Ascending aorta (tissue), 2 donors: Measurements from ENCODE around the gene SGK1. TPM values are rescaled to one million over a fixed set of nuclear protein-coding genes. Genes with fewer than 3 reads are reported as not detected.

Experiments used
- DNase-seq, 2 donors: peaks; one replicate each; pipeline ENCODE4 v3.0.0-alpha.2; 2019; ENCODE audit warnings: low spot score in 2 of 2
- H3K27ac ChIP-seq, 2 donors: fragments of 200-600 bp; sonication (generic); one replicate each; pipeline ENCODE4 v1.5.1; 2016 to 2017; ENCODE audit warnings: mild to moderate bottlenecking in 1 of 2
- H3K27me3 ChIP-seq: fragments of 200-600 bp; sonication (generic); one replicate; pipeline ENCODE4 v1.5.1; 2017
- H3K36me3 ChIP-seq, 2 donors: fragments of 200-600 bp; sonication (generic); one replicate each; pipeline ENCODE4 v1.5.1; 2016
- H3K4me1 ChIP-seq, 2 donors: fragments of 200-600 bp; sonication (generic); one replicate each; pipeline ENCODE4 v1.5.1; 2016 to 2017; ENCODE audit warnings: mild to moderate bottlenecking in 1 of 2
- H3K4me3 ChIP-seq, 2 donors: fragments of 200-600 bp; sonication (generic); one replicate each; pipeline ENCODE4 v1.5.1; 2016 to 2017; ENCODE audit warnings: mild to moderate bottlenecking in 1 of 2
- H3K9me3 ChIP-seq, 2 donors: fragments of 200-600 bp; sonication (generic); one replicate each; pipeline ENCODE4 v1.5.1; 2016
- intact Hi-C: fragments of 100-400 bp; cut with DNase I; formaldehyde crosslinking; loops from one replicate; pipeline ENCODE4 v1.15.1; 2023
- total RNA-seq: library from RNA; depleted of rRNA; stranded (reverse); fragments of >200 nt; gene quantifications from one replicate; pipeline ENCODE4 v1.1.0, GENCODE V29; 2016
- TF ChIP-seq, protein P1 (sequence below), 3 experiments: fragments of 200-600 bp in 2 of 3; fragments of 450-650 bp in 1 of 3; sonication (generic) in 2 of 3; IDR thresholded peaks; one replicate each; pipeline ENCODE4 v1.5.1; 2016 to 2019; ENCODE audit warnings: antibody characterized with exemption in 3 of 3, mild to moderate bottlenecking in 1 of 3, moderate library complexity in 1 of 3

SGK1 gene
- total RNA-seq, 1 donor from 2014 or later = 200 TPM

DNA sequence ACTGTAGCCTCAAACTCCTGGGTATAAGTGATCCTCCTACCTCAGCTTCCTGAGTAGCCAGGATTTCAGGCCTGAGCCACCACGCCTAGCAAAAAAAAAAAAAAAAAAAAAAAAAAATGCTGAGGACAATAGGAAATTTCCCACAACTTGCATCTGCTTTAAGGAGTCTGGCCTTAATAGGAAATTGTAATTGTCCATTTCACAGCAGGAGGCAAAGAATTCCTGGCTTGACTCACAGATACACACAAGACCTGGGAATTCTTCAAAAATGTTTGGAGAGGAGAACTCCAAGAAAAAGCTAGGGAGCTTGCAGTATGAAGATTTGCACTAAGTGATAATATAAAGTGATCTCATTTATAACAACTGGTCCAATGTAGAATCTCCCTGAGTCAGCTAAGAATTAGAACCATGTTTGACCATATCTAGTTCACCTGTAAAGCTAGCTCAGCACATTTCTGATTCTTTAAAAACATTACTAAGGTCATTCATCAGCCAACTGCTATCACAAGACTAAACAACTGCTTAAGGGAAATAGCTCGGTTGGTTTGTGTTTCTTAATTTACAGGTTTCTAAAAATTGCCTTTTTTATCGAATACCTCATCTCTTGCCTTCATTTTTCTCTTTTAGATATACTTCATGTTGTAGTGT is 185.3 kb downstream of the SGK1 start:
- intact Hi-C loops = no loop called here
- no peak for DNase-seq

DNA sequence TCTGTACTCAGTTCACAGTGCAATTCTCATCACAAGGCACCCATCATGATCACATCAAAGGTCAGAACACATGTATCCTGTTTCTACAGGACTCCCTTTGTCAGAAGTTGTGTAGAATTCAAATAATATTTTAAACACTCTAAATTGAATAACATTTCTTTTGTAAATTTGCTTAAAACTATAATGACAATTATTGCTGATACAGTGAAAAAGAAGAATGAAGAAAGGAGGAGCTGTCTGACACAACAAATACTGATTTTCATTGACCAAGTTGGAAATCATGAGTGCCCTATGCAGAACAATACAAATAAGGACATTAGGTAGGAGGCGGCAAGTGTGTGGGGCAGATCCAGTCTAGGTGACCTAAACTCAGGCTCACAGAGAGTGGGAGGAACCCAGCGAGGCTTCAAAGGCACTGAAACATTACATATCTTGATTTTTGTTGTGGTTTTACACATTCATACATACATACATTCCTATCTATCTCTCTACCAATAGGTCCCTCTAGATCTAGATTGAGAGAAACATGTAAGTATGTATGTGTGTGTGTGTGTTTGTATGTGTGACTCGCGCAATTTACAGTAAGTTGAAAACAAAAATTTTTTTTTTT is 186.3 kb downstream of the SGK1 start:
- intact Hi-C loops = no loop called here
- no peak overlapping the region for H3K4me3 ChIP-seq
- H3K4me1 ChIP-seq = no peaks in the 10 kb centered on the region
- TF ChIP-seq, protein P1, sequence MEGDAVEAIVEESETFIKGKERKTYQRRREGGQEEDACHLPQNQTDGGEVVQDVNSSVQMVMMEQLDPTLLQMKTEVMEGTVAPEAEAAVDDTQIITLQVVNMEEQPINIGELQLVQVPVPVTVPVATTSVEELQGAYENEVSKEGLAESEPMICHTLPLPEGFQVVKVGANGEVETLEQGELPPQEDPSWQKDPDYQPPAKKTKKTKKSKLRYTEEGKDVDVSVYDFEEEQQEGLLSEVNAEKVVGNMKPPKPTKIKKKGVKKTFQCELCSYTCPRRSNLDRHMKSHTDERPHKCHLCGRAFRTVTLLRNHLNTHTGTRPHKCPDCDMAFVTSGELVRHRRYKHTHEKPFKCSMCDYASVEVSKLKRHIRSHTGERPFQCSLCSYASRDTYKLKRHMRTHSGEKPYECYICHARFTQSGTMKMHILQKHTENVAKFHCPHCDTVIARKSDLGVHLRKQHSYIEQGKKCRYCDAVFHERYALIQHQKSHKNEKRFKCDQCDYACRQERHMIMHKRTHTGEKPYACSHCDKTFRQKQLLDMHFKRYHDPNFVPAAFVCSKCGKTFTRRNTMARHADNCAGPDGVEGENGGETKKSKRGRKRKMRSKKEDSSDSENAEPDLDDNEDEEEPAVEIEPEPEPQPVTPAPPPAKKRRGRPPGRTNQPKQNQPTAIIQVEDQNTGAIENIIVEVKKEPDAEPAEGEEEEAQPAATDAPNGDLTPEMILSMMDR (IDR thresholded peaks at IDR 0.05) = no peak
- H3K36me3 ChIP-seq = no peaks in the 10 kb centered on the region
- no peak for DNase-seq
- no peaks in the 10 kb centered on the region for H3K27me3 ChIP-seq
- no peak overlapping the region for H3K27ac ChIP-seq
- H3K9me3 ChIP-seq = no peaks in the 10 kb centered on the region

More for the DNA sequence above, 185.3 kb downstream of the SGK1 start:
- no peaks in the 10 kb centered on the region for H3K27me3 ChIP-seq
- no peak overlapping the region for H3K4me3 ChIP-seq
- no peaks in the 10 kb centered on the region for H3K36me3 ChIP-seq
- no peaks in the 10 kb centered on the region for H3K9me3 ChIP-seq
- H3K27ac ChIP-seq = no peak overlapping the region
- H3K4me1 ChIP-seq = no peaks in the 10 kb centered on the region
- TF ChIP-seq, protein P1 (IDR thresholded peaks at IDR 0.05) = no peak

DNA sequence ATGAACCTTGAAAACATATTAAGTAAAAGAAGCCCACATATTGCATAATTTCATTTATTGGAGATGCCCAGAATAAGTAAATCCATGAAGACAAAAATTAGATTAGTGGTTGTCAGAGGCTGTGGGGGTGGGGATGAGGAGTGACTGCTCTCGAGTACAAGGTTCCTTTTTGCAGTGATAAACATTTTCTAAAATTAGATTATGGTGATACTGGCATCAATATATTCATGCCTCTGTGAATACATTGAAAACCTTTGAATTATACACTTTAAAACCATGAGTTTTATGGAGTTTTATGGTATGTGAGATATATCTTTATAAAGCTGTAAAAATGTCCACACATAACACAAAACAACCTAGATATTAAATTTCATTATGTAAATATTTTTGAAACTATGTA is 189.8 kb downstream of the SGK1 start:
- H3K36me3 ChIP-seq = no peaks in the 10 kb centered on the region
- intact Hi-C loops = no loop called here
- TF ChIP-seq, protein P1 (IDR thresholded peaks at IDR 0.05) = no peak
- no peaks in the 10 kb centered on the region for H3K4me1 ChIP-seq
- no peak overlapping the region for H3K27ac ChIP-seq
- no peaks in the 10 kb centered on the region for H3K27me3 ChIP-seq
- H3K9me3 ChIP-seq = no peaks in the 10 kb centered on the region
- no peak overlapping the region for H3K4me3 ChIP-seq
- no peak for DNase-seq

DNA sequence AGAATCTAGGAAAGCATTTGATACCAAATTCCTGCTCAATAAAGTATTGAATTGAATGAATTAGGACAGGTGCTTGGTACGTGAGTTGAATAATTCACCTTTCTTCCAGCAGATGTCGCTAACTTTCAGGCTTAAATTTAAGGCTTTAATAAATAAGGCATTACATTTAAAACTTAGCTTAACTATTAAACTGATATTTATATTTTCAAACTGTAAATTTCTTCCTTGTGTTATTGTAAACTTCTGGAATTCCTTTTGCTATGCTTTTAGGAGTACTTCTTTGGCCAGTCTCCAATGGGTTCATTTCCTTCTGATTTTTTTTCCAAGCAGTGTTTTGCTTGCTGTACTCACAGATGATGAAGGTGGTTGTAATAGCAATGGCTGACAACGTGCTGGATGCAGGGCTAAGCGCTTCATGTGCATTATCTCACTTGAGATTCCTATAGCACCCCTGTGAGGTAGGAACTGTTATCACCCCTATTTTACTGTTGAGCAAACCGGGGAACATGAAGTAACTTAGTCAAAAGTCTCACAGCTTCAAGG is 194.2 kb downstream of the SGK1 start:
- intact Hi-C loops = loop anchor here (1.0 kb wide), 1 partner anchor 759 kb away; no protein-coding TSS in a partner anchor
- Histone ChIP-seq H3K27ac (no peak overlapping the region), H3K27me3 (no peaks in the 10 kb centered on the region), H3K36me3 (no peaks in the 10 kb centered on the region), H3K4me1 (no peaks in the 10 kb centered on the region), H3K4me3 (no peak overlapping the region), H3K9me3 (no peaks in the 10 kb centered on the region)
- TF ChIP-seq, protein P1 (IDR thresholded peaks at IDR 0.05) = peak; percentile 35 to 73 (median 62)
- DNase-seq = no peak

DNA sequence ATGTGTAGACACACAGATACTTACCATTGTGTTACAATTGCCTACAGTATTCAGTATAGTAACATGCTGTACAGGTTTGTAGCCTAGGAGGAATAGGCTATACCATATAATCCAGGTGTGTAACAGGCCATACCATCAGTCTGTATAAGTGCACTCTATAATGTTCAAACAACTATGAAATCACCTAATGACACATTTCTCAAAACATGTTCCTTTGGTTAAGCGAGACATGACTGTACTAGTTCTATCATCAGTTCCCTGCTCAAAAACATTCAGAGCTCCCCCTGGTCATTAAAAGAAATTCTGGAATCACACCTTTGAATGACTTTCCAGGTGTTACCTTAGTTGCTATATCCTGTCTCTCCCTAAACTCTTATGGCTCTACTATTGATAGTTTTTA is 195.1 kb downstream of the SGK1 start:
- Histone ChIP-seq H3K9me3 (no peaks in the 10 kb centered on the region), H3K27me3 (no peaks in the 10 kb centered on the region), H3K27ac (no peak overlapping the region), H3K4me1 (no peaks in the 10 kb centered on the region), H3K36me3 (no peaks in the 10 kb centered on the region), H3K4me3 (no peak overlapping the region)
- intact Hi-C loops = loop anchor here (1.0 kb wide), 1 partner anchor 760 kb away; no protein-coding TSS in a partner anchor
- DNase-seq = no peak
- TF ChIP-seq, protein P1 (IDR thresholded peaks at IDR 0.05) = no peak
